Ovary (tissue), 9 donors: Measurements from ENCODE around the gene COPS8. TPM values are rescaled to one million over a fixed set of nuclear protein-coding genes. Genes with fewer than 3 reads are reported as not detected.

ENCODE experiments used
- DNase-seq, 5 donors: peaks; one replicate each; pipeline ENCODE4 v3.0.0-alpha.2; 2019 to 2020
- H3K27ac ChIP-seq, 2 donors: fragments of 200-600 bp; one replicate each; pipeline versions ENCODE4 v1.5.1 to v1.8.0; 2019 to 2022
- H3K27me3 ChIP-seq: fragments of 200-600 bp; one replicate; pipeline ENCODE4 v1.8.0; 2022
- H3K36me3 ChIP-seq: fragments of 200-600 bp; sonication (generic); one replicate; pipeline ENCODE4 v1.5.1; 2019
- H3K4me1 ChIP-seq: one replicate; pipeline ENCODE4 v1.8.1; 2013; ENCODE audit warnings: mild to moderate bottlenecking, moderate library complexity; ENCODE audit not compliant: insufficient read depth
- H3K4me3 ChIP-seq: fragments of 200-600 bp; sonication (generic); one replicate; pipeline ENCODE4 v1.5.1; 2017
- H3K9me3 ChIP-seq, 2 donors: fragments of 200-600 bp in 1 of 2; sonication (generic) in 1 of 2; one replicate each; pipeline versions ENCODE4 v1.5.1 to v1.8.1; 2013 to 2019; ENCODE audit warnings: mild to moderate bottlenecking in 1 of 2, moderate library complexity in 1 of 2
- EP300 ChIP-seq: sonication (generic); formaldehyde crosslinking; IDR thresholded peaks from one replicate; pipeline ENCODE4 v1.6.1; 2017; ENCODE audit warnings: antibody characterized with exemption
- POLR2A ChIP-seq: fragments of 450-650 bp; IDR thresholded peaks from one replicate; pipeline ENCODE4 v1.6.1; 2017; ENCODE audit warnings: antibody characterized with exemption, mild to moderate bottlenecking, moderate library complexity
- WGBS, 3 donors: extraction: QIAGEN DNeasy Blood & Tissue Kit in 1 of 3; methylation state at CpG; one replicate each; pipeline versions ENCODE4 v1.1.5 to v1.1.7; 2013 to 2017; 5-methylcytosine and 5-hydroxymethylcytosine counted together
- intact Hi-C, 4 donors: fragments of 100-400 bp; cut with DNase I; formaldehyde crosslinking; loops; one replicate each; pipeline versions ENCODE4 v1.11.0 to v1.15.1; 2022 to 2023
- polyA plus RNA-seq, 2 donors: library from polyadenylated mRNA; stranded (reverse); fragments of 200-250 nt in 1 of 2; fragments of 350-450 nt in 1 of 2; fragmentation: Illumina TruSeq in 1 of 2; extraction: RNeasy Lipid Tissue Mini Kit (QIAGEN cat#74804) in 1 of 2; gene quantifications; one replicate each; pipeline ENCODE4 v1.2.3, GENCODE V29; 2013 to 2014
- total RNA-seq, 7 donors: library from RNA; depleted of rRNA in 2 of 7; stranded (reverse); fragments of >200 nt in 2 of 7; fragmentation: NEBNext Ultra II Directional in 3 of 7; extraction: Animal tissue kit (Norgen Biotek cat#: 25700) in 3 of 7; gene quantifications; one replicate each; pipeline versions ENCODE4 v1.1.0 to v1.2.4, GENCODE V29; 2016 to 2023
- TF ChIP-seq, protein P1 (sequence below), 3 donors: fragments of 450-650 bp in 2 of 3; fragments of 200-600 bp in 1 of 3; IDR thresholded peaks; one replicate each; pipeline versions ENCODE4 v1.5.1 to v1.8.0; 2016 to 2022; ENCODE audit warnings: antibody characterized with exemption in 3 of 3, mild to moderate bottlenecking in 1 of 3
- donor health status: DM: no; HTN: no; CAD: no; lungs with moderate emphysema.
- donor health status: DM: no; HTN: no; CAD: no.
- donor health status: Bipolar disorder and iron deficiency.
- donor health status: DM: yes; HTN: yes; CAD: no.
- donor health status: DM: no; HTN: no; CAD: no.
- donor health status: DM: yes; HTN: yes; CAD: no.

The COPS8 gene
- total and polyA plus RNA-seq, 9 donors = 43.9 to 116 (median 56.6) TPM

DNA sequence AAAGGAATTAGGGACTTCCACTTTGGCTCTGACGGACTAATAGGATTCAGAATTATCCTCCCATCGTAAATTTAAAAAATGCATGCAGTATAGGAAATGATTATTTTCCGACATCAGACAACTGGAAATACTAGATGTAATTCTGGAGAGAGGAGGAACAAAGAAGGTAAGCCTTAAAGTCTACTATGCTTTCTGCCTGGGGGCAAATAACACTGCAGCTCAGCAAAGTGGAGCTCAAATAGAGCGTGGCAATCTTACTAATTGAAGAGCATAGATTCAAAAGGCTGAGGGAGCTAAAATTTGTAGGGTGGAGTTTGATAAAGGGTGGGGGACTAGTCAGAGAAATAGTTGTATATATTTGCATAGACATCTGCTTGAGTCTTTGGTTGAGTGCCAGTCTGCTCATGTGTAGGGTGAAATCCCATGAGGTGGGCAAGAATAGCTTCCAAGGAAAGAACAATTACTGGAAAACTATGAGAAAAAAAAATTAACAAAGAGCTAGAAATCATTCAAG, 23.8 kb downstream of the COPS8 start:
- no peak overlapping the region for H3K27ac ChIP-seq
- no peaks in the 10 kb centered on the region for H3K27me3 ChIP-seq
- intact Hi-C loops = no loop called here
- DNase-seq = no peak
- no peaks in the 10 kb centered on the region for H3K4me1 ChIP-seq
- WGBS, 3 donors = 90 to 96% (median 95%) methylated on average over 4 of the region's 4 CpGs
- TF ChIP-seq EP300 (no peak), POLR2A (no peak)
- TF ChIP-seq, protein P1, sequence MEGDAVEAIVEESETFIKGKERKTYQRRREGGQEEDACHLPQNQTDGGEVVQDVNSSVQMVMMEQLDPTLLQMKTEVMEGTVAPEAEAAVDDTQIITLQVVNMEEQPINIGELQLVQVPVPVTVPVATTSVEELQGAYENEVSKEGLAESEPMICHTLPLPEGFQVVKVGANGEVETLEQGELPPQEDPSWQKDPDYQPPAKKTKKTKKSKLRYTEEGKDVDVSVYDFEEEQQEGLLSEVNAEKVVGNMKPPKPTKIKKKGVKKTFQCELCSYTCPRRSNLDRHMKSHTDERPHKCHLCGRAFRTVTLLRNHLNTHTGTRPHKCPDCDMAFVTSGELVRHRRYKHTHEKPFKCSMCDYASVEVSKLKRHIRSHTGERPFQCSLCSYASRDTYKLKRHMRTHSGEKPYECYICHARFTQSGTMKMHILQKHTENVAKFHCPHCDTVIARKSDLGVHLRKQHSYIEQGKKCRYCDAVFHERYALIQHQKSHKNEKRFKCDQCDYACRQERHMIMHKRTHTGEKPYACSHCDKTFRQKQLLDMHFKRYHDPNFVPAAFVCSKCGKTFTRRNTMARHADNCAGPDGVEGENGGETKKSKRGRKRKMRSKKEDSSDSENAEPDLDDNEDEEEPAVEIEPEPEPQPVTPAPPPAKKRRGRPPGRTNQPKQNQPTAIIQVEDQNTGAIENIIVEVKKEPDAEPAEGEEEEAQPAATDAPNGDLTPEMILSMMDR (IDR thresholded peaks at IDR 0.05) = no peak
- no peaks in the 10 kb centered on the region for H3K9me3 ChIP-seq
- no peaks in the 10 kb centered on the region for H3K36me3 ChIP-seq
- no peak overlapping the region for H3K4me3 ChIP-seq

DNA sequence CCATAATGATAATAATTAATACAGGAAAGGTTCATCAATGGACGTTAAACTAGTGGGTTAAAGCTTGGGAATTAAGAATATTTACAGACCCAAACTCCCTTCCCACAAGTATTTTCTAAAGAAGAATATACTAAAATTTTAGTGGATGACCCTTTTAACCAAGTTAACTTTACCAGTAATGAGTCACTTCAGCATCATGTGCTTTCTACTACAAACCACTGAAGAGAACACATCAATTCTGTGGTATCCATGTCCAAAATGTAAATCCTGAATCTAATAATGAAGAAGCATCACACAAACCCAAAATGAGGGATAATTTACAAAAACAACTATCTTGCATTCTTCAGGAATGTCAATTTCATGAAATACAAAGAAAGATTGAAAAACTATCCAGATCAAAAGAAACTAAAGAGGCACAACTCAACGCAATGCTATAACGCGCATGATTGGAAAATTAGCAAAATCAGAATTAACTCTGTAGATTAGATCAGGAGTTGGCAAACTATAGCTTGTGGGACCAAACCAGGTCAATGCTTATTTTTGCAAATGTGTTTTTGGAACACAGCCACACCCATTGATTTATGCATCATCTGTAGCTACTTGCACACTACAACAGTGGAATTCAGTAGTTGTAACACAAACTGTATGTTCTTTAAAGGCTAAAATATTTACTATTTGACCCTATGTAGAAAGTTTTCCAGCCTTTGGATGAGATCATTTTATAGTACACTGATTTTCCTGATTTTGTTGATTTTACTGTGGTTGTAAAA, 27.5 kb downstream of the COPS8 start:
- Histone ChIP-seq H3K4me1 (no peaks in the 10 kb centered on the region), H3K36me3 (no peaks in the 10 kb centered on the region), H3K27ac (no peak overlapping the region), H3K27me3 (no peaks in the 10 kb centered on the region), H3K9me3 (no peaks in the 10 kb centered on the region), H3K4me3 (no peak overlapping the region)
- WGBS, 3 donors = 83 to 88% (median 85%) methylated on average over 4 of the region's 4 CpGs
- TF ChIP-seq, protein P1 (IDR thresholded peaks at IDR 0.05) = no peak
- TF ChIP-seq EP300 = no peak
- TF ChIP-seq POLR2A = no peak
- intact Hi-C loops = no loop called here
- DNase-seq = no peak

DNA sequence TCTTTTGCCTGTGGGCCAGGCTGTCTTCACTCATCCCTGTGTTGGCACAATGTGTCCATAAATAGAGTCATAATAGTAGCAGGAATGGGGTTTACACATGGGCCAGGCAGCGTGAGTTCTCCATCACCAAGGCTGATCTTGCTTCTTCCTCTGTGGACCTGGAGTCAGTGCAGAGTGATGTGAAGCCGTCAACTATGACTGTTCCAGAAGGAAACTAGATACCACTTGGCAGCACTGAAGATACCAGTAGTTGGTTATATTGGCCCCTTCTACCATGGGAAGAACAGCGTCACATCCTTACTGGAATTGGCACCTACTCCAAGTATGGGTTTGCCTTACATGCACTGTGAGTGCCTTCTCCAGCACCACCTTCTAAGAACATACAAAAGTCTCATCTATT, 30.2 kb downstream of the COPS8 start:
- no peak for DNase-seq
- no peak overlapping the region for H3K4me3 ChIP-seq
- H3K36me3 ChIP-seq = no peaks in the 10 kb centered on the region
- H3K27me3 ChIP-seq = no peaks in the 10 kb centered on the region
- H3K4me1 ChIP-seq = no peaks in the 10 kb centered on the region
- TF ChIP-seq, protein P1 (IDR thresholded peaks at IDR 0.05) = no peak
- TF ChIP-seq POLR2A (no peak), EP300 (no peak)
- 96 to 100% (median 96%) methylated on average over 3 of the region's 3 CpGs for WGBS, 3 donors
- no peaks in the 10 kb centered on the region for H3K9me3 ChIP-seq
- intact Hi-C loops = no loop called here
- no peak overlapping the region for H3K27ac ChIP-seq

DNA sequence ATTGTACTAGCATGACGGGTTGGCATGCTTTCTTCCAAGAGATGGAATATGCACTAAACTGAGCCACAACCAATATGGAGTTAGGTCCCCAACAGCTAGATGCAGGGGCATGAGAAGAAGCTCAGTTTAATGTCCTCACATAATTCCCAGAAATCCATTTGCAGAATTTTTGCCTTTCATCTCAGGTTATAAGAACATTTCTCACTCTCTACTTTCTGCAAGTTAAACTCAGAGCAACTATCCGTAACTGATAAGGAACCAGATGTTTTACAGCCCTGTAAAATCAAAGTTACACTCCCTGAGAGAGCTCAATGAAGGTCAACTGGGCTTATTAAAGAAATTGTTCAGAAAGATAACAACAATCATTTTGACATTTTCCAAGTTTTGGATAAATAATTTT, 30.7 kb downstream of the COPS8 start:
- Histone ChIP-seq H3K27ac (no peak overlapping the region), H3K36me3 (no peaks in the 10 kb centered on the region), H3K27me3 (no peaks in the 10 kb centered on the region), H3K9me3 (no peaks in the 10 kb centered on the region), H3K4me3 (no peak overlapping the region), H3K4me1 (no peaks in the 10 kb centered on the region)
- intact Hi-C loops = no loop called here
- no peak for DNase-seq
- no peak for TF ChIP-seq EP300
- 49 to 66% (median 52%) methylated on average over 2 of the region's 2 CpGs for WGBS, 3 donors

DNA sequence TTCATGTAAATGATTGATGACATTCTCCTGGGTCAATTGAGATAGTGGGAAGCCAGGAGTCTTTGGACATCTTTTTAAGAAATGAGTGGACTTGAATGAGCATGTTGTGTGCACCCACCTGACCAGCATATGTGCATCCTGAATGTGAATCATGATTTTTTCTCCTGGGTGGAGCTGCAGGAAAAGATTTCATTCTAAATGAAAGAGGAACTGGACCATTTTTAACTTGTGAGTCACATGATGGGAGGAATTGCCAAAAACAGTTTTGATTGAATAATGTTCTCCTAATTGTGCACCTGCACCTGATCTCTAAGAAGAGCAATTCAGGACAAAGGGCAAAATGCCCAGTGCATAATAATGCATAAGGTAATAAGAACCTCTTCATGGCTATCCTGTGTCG, 32.3 kb downstream of the COPS8 start:
- intact Hi-C loops = no loop called here
- H3K4me1 ChIP-seq = no peaks in the 10 kb centered on the region
- DNase-seq = no peak
- no peaks in the 10 kb centered on the region for H3K9me3 ChIP-seq
- H3K27me3 ChIP-seq = no peaks in the 10 kb centered on the region
- H3K36me3 ChIP-seq = no peaks in the 10 kb centered on the region
- no peak overlapping the region for H3K27ac ChIP-seq
- TF ChIP-seq, protein P1 (IDR thresholded peaks at IDR 0.05) = no peak
- TF ChIP-seq POLR2A (no peak), EP300 (no peak)
- no peak overlapping the region for H3K4me3 ChIP-seq
- WGBS, 3 donors = 60 to 82% (median 75%) methylated on average over 1 of the region's 1 CpG
